Glutamatergic neuron (in vitro differentiated cells): Measurements from ENCODE around the gene SPIN1. TPM values are rescaled to one million over a fixed set of nuclear protein-coding genes. Genes with fewer than 3 reads are reported as not detected.

ENCODE experiments used
- DNase-seq: peaks from one replicate; pipeline ENCODE4 v3.0.0; 2022
- H3K27ac Mint-ChIP-seq: one replicate; pipeline ENCODE4 v1.8.0; 2020; ENCODE audit warnings: mild to moderate bottlenecking, mixed read lengths, inconsistent platforms; ENCODE audit not compliant: unreplicated experiment
- H3K27me3 Mint-ChIP-seq: one replicate; pipeline ENCODE4 v1.8.0; 2020; ENCODE audit warnings: mild to moderate bottlenecking, moderate library complexity, mixed read lengths, inconsistent platforms; ENCODE audit not compliant: unreplicated experiment
- H3K36me3 Mint-ChIP-seq: one replicate; pipeline ENCODE4 v1.8.0; 2020; ENCODE audit warnings: mild to moderate bottlenecking, mixed read lengths, inconsistent platforms; ENCODE audit not compliant: unreplicated experiment
- H3K4me1 Mint-ChIP-seq: one replicate; pipeline ENCODE4 v1.8.0; 2020; ENCODE audit warnings: mild to moderate bottlenecking, low read depth, mixed read lengths, inconsistent platforms; ENCODE audit not compliant: unreplicated experiment
- H3K4me3 Mint-ChIP-seq: one replicate; pipeline ENCODE4 v1.8.0; 2020; ENCODE audit warnings: mild to moderate bottlenecking, mixed read lengths, inconsistent platforms; ENCODE audit not compliant: unreplicated experiment
- H3K9me3 Mint-ChIP-seq: one replicate; pipeline ENCODE4 v1.8.0; 2020; ENCODE audit warnings: mild to moderate bottlenecking, moderate library complexity, mixed read lengths, inconsistent platforms; ENCODE audit not compliant: unreplicated experiment
- total RNA-seq: library from RNA; stranded (reverse); fragmentation: NEBNext Ultra II Directional; extraction: Animal tissue kit (Norgen Biotek cat#: 25700); gene quantifications from one replicate; pipeline ENCODE4 v1.2.1, GENCODE V29; 2021; ENCODE audit not compliant: unreplicated experiment
- TF ChIP-seq, protein P1 (sequence below): fragments of 200-600 bp; sonication (generic); IDR thresholded peaks from one replicate; pipeline ENCODE4 v1.5.0; 2021; ENCODE audit not compliant: partially characterized antibody, unreplicated experiment

Gene SPIN1
- total RNA-seq, 1 donor from 2014 or later = 88.2 TPM

GRCh38 chr9:88364706-88365105, 23.5 kb upstream of the SPIN1 start:
- Mint-ChIP-seq H3K27ac (no peak overlapping the region), H3K27me3 (peaks cover 2% of the 10 kb centered on the region), H3K36me3 (peaks cover 10% of the 10 kb centered on the region), H3K9me3 (peaks cover 1% of the 10 kb centered on the region), H3K4me1 (no peaks in the 10 kb centered on the region), H3K4me3 (no peak overlapping the region)
- TF ChIP-seq, protein P1, sequence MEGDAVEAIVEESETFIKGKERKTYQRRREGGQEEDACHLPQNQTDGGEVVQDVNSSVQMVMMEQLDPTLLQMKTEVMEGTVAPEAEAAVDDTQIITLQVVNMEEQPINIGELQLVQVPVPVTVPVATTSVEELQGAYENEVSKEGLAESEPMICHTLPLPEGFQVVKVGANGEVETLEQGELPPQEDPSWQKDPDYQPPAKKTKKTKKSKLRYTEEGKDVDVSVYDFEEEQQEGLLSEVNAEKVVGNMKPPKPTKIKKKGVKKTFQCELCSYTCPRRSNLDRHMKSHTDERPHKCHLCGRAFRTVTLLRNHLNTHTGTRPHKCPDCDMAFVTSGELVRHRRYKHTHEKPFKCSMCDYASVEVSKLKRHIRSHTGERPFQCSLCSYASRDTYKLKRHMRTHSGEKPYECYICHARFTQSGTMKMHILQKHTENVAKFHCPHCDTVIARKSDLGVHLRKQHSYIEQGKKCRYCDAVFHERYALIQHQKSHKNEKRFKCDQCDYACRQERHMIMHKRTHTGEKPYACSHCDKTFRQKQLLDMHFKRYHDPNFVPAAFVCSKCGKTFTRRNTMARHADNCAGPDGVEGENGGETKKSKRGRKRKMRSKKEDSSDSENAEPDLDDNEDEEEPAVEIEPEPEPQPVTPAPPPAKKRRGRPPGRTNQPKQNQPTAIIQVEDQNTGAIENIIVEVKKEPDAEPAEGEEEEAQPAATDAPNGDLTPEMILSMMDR = no peak
- no peak for DNase-seq

- H3K4me1 Mint-ChIP-seq = peaks cover 7% of the 10 kb centered on the region
- DNase-seq = no peak
Measured at GRCh38 chr9:88370346-88370745, 17.9 kb upstream of the SPIN1 start.

GRCh38 chr9:88372103-88372654, 16.1 kb upstream of the SPIN1 start:
- Mint-ChIP-seq H3K36me3 (peaks cover 14% of the 10 kb centered on the region), H3K27me3 (no peaks in the 10 kb centered on the region), H3K27ac (peak overlapping the region; percentile 29), H3K9me3 (peaks cover 1% of the 10 kb centered on the region), H3K4me3 (peak overlapping the region; percentile 21), H3K4me1 (peaks cover 7% of the 10 kb centered on the region)
- TF ChIP-seq, protein P1 = no peak
- DNase-seq = no peak

More at GRCh38 chr9:88370346-88370745, 17.9 kb upstream of the SPIN1 start:
- peaks cover 1% of the 10 kb centered on the region for H3K9me3 Mint-ChIP-seq
- H3K36me3 Mint-ChIP-seq = peaks cover 15% of the 10 kb centered on the region
- no peak overlapping the region for H3K27ac Mint-ChIP-seq
- H3K4me3 Mint-ChIP-seq = no peak overlapping the region
- no peaks in the 10 kb centered on the region for H3K27me3 Mint-ChIP-seq
- TF ChIP-seq, protein P1 = no peak

DNA sequence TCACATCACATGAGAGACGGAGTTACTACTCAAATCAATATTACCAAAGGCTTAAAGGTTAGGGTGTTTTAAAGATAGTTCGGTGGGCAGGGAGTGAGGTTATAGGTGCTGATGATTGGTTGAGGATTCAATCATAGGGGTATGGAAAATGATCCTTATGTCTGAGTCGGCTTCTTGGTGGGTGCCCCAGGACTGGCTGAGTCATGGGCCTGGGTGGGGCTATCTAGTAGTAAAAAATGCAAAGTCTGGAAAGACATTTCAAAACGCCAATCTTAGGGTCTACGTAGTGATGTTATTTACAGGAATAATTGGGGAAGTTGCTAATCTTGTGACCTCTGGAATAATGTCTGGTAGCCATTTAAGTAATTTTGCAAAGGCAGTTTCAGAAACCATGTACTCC, 15.2 kb upstream of the SPIN1 start:
- no peak for DNase-seq
- peaks cover 9% of the 10 kb centered on the region for H3K36me3 Mint-ChIP-seq
- H3K4me3 Mint-ChIP-seq = no peak overlapping the region
- TF ChIP-seq, protein P1 = no peak
- H3K4me1 Mint-ChIP-seq = peaks cover 7% of the 10 kb centered on the region
- no peaks in the 10 kb centered on the region for H3K27me3 Mint-ChIP-seq
- peaks cover 1% of the 10 kb centered on the region for H3K9me3 Mint-ChIP-seq
- no peak overlapping the region for H3K27ac Mint-ChIP-seq

DNA sequence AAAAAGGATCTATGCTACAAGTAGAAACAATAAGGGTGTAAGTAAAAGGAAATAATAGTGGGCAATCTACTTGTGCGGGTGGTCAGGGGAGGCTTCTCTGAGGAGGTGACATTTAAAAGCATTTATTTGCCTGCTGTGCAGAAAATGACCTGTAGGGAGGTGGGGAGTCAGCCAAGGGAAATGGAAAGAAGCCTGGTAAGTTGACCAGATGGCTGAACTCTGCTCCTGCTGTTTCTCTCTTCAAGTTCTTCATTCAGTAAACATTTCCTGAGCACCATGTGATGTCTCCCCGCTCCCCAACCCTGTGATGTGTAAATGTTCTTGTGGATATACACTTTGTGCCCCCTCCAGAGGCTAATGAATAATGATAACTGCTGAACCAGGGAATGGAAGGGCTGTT, 9.9 kb upstream of the SPIN1 start:
- Mint-ChIP-seq H3K27me3 (peaks cover 2% of the 10 kb centered on the region), H3K4me1 (no peaks in the 10 kb centered on the region), H3K9me3 (no peaks in the 10 kb centered on the region), H3K27ac (peak overlapping the region; percentile 64), H3K36me3 (peaks cover 5% of the 10 kb centered on the region), H3K4me3 (no peak overlapping the region)
- TF ChIP-seq, protein P1 = peak; percentile 39
- DNase-seq = no peak
